ENCODE data around the gene CENPX. TPM values are rescaled to one million over a fixed set of nuclear protein-coding genes. Genes with fewer than 3 reads are reported as not detected.
A peak's percentile ranks its signal among the peaks of the same experiment; 100 is the strongest.

Gene CENPX
- total RNA-seq (2014; rRNA removed; shearing (Covaris generic); ENCODE audit: low replicate concordance), result 106 and 181 TPM in 2 replicates

- H3K27me3 ChIP-seq, result no peaks in the 10 kb centered on the region
- H3K4me3 ChIP-seq, result peak within 1 kb of the TSS; percentile 94
- peaks cover 25% of the 10 kb centered on the region for H3K36me3 ChIP-seq
- DNase-seq, result no peak
- H3K9me3 ChIP-seq, result no peaks in the 10 kb centered on the region
Observed at GRCh38 chr17:82022310-82022980, at the start of gene CENPX. TSS of gene CENPX (minus strand) at chr17:82022878. CDS start at chr17:82022861, 17 bp downstream.

GRCh38 chr17:82070611-82071010, 47.9 kb upstream of the CENPX start:
- DNase-seq, result no peak
- Histone ChIP-seq H3K36me3 (no peaks in the 10 kb centered on the region), H3K9me3 (no peaks in the 10 kb centered on the region), H3K27me3 (peaks cover 2% of the 10 kb centered on the region; the same call in 1 of the 2 replicates), H3K4me3 (no peak overlapping the region)

GRCh38 chr17:82065638-82066303, 43.1 kb upstream of the CENPX start, which contains the start of gene DUS1L:
TSS of gene DUS1L (minus strand) at chr17:82065804. CDS start at chr17:82065059, 745 bp downstream.
- Histone ChIP-seq H3K36me3 (peaks cover 40% of the 10 kb centered on the region), H3K27me3 (no peaks in the 10 kb centered on the region), H3K4me3 (peak within 1 kb of the TSS; percentile 93), H3K9me3 (no peaks in the 10 kb centered on the region)
- DNase-seq, result peak; percentile 65

- Histone ChIP-seq H3K9me3 (no peaks in the 10 kb centered on the region), H3K36me3 (peaks cover 46% of the 10 kb centered on the region), H3K4me3 (peak overlapping the region; percentile 93), H3K27me3 (no peaks in the 10 kb centered on the region)
- no peak for DNase-seq
Observed at GRCh38 chr17:82065193-82065637, 42.5 kb upstream of the CENPX start.

GRCh38 chr17:82064433-82065192, 41.9 kb upstream of the CENPX start:
- DNase-seq, result no peak
- H3K36me3 ChIP-seq, result peaks cover 52% of the 10 kb centered on the region
- H3K27me3 ChIP-seq, result no peaks in the 10 kb centered on the region

GRCh38 chr17:82063424-82064415, 41.0 kb upstream of the CENPX start:
- H3K4me3 ChIP-seq, result peak overlapping the region; percentile 93; the same call in 1 of the 2 replicates
- no peak for DNase-seq
- no peaks in the 10 kb centered on the region for H3K27me3 ChIP-seq
- no peaks in the 10 kb centered on the region for H3K9me3 ChIP-seq
- H3K36me3 ChIP-seq, result peaks cover 61% of the 10 kb centered on the region

More at GRCh38 chr17:82064433-82065192, 41.9 kb upstream of the CENPX start:
- H3K9me3 ChIP-seq, result no peaks in the 10 kb centered on the region
- peak overlapping the region; percentile 93 for H3K4me3 ChIP-seq

GRCh38 chr17:82062984-82063368, 40.3 kb upstream of the CENPX start:
- H3K36me3 ChIP-seq, result peaks cover 66% of the 10 kb centered on the region

GRCh38 chr17:82062076-82062983, 39.7 kb upstream of the CENPX start:
- no peak for DNase-seq
- Histone ChIP-seq H3K4me3 (no peak overlapping the region), H3K9me3 (no peaks in the 10 kb centered on the region), H3K36me3 (peaks cover 73% of the 10 kb centered on the region), H3K27me3 (no peaks in the 10 kb centered on the region)

More at GRCh38 chr17:82062984-82063368, 40.3 kb upstream of the CENPX start:
- Histone ChIP-seq H3K27me3 (no peaks in the 10 kb centered on the region), H3K9me3 (no peaks in the 10 kb centered on the region), H3K4me3 (no peak overlapping the region)
- DNase-seq, result no peak

GRCh38 chr17:82061047-82061925, 38.6 kb upstream of the CENPX start:
- H3K27me3 ChIP-seq, result no peaks in the 10 kb centered on the region
- H3K36me3 ChIP-seq, result peaks cover 83% of the 10 kb centered on the region
- DNase-seq, result no peak
- H3K4me3 ChIP-seq, result no peak overlapping the region
- H3K9me3 ChIP-seq, result no peaks in the 10 kb centered on the region

GRCh38 chr17:82060614-82061013, 37.9 kb upstream of the CENPX start:
- H3K4me3 ChIP-seq, result no peak overlapping the region
- H3K36me3 ChIP-seq, result peaks cover 90% of the 10 kb centered on the region
- H3K27me3 ChIP-seq, result no peaks in the 10 kb centered on the region
- DNase-seq, result no peak
- no peaks in the 10 kb centered on the region for H3K9me3 ChIP-seq

- H3K36me3 ChIP-seq, result peaks cover 92% of the 10 kb centered on the region
Observed at GRCh38 chr17:82060001-82060380, 37.3 kb upstream of the CENPX start.

GRCh38 chr17:82059272-82060000, 36.8 kb upstream of the CENPX start:
- DNase-seq, result no peak
- no peaks in the 10 kb centered on the region for H3K27me3 ChIP-seq
- peaks cover 92% of the 10 kb centered on the region for H3K36me3 ChIP-seq
- no peaks in the 10 kb centered on the region for H3K9me3 ChIP-seq
- no peak overlapping the region for H3K4me3 ChIP-seq

More at GRCh38 chr17:82060001-82060380, 37.3 kb upstream of the CENPX start:
- Histone ChIP-seq H3K9me3 (no peaks in the 10 kb centered on the region), H3K27me3 (no peaks in the 10 kb centered on the region), H3K4me3 (no peak overlapping the region)
- DNase-seq, result no peak

- no peaks in the 10 kb centered on the region for H3K9me3 ChIP-seq
- peaks cover 92% of the 10 kb centered on the region for H3K36me3 ChIP-seq
- no peaks in the 10 kb centered on the region for H3K27me3 ChIP-seq
- DNase-seq, result no peak
- H3K4me3 ChIP-seq, result no peak overlapping the region
Observed at GRCh38 chr17:82058855-82059249, 36.2 kb upstream of the CENPX start.
